K562 (cell line): ENCODE data around the gene ZRANB3. TPM values are rescaled to one million over a fixed set of nuclear protein-coding genes. Genes with fewer than 3 reads are reported as not detected.

ENCODE experiments used
- ATAC-seq: fragments of 200-7000 bp; cut with Tn5 transposase; 3 replicates; pipeline ENCODE4 v1.9.1; 2020; ENCODE audit warnings: moderate library complexity
- BruUV-seq: library from RNA; stranded (reverse); fragments of 400-500 nt; replicated peaks from 2 replicates; lab custom pipeline; 2021; lab: Mats Ljungman, UMichigan
- CTCF ChIA-PET: fragments of 300-600 bp; formaldehyde crosslinking; extraction: SDS; loops from one replicate; lab custom pipeline; 2021; ENCODE audit warnings: low intra/inter-chr PET ratio; lab: Yijun Ruan, JAX
- POLR2A ChIA-PET: fragments of 300-600, 350-650 bp; sonication (Branson Sonifier 250); formaldehyde crosslinking; extraction: SDS; loops from one replicate; lab custom pipeline; 2021; ENCODE audit warnings: antibody characterized with exemption, inconsistent platforms; lab: Yijun Ruan, JAX
- DNase-seq, 4 experiments: peaks; one replicate each; pipeline versions ENCODE4 v3.0.0 to v3.0.0-alpha.2; 2011 to 2018; ENCODE audit warnings: low spot score in 3 of 4, mixed read lengths in 3 of 4; ENCODE audit errors: extremely low read depth in 1 of 4
- FAIRE-seq: peaks from 2 replicates; lab custom pipeline; 2011; peaks lifted over from hg19 to GRCh38; lab: Jason Lieb, UNC
- H2AFZ ChIP-seq: 2 replicates; pipeline ENCODE4 v1.6.0; 2011; ENCODE audit warnings: low read depth, low read length, control low read depth, inconsistent platforms
- H3K27ac ChIP-seq: fragments of 200-600 bp; 3 replicates; pipeline ENCODE4 v1.8.0; 2011; ENCODE audit warnings: low read depth, mild to moderate bottlenecking, control low read depth, inconsistent platforms, low read length, moderate library complexity, mixed read lengths; ENCODE audit errors: extremely low read depth
- H3K27me3 ChIP-seq, 2 experiments: fragments of 300-600 bp in 1 of 2; 2 replicates in 1 of 2; 3 replicates in 1 of 2; pipeline versions ENCODE4 v1.6.0 to v1.8.0; 2011; ENCODE audit warnings: inconsistent platforms in 2 of 2, low read length in 2 of 2, mild to moderate bottlenecking in 1 of 2, mixed read lengths in 1 of 2, moderate library complexity in 1 of 2; ENCODE audit not compliant: control insufficient read depth in 2 of 2, insufficient read depth in 2 of 2
- H3K36me3 ChIP-seq: fragments of 300-600 bp; 3 replicates; pipeline ENCODE4 v1.8.0; 2011; ENCODE audit warnings: mild to moderate bottlenecking, low read length, inconsistent platforms; ENCODE audit not compliant: control insufficient read depth, insufficient read depth
- H3K4me1 ChIP-seq, 2 experiments: fragments of 200-600 bp in 1 of 2; replicated peaks in 1 of 2; 2 replicates in 1 of 2; 3 replicates in 1 of 2; pipeline versions ENCODE4 v1.5.1 to v1.8.0; 2011; ENCODE audit warnings: inconsistent platforms in 2 of 2, low read length in 2 of 2, mild to moderate bottlenecking in 1 of 2, mixed read lengths in 1 of 2, moderate library complexity in 1 of 2; ENCODE audit not compliant: control insufficient read depth in 2 of 2, insufficient read depth in 2 of 2
- H3K4me2 ChIP-seq: 2 replicates; pipeline ENCODE4 v1.6.1; 2011; ENCODE audit warnings: low read length, control low read depth, inconsistent platforms, mixed read lengths; ENCODE audit not compliant: insufficient read depth
- H3K4me3 ChIP-seq: fragments of 200-600 bp; sonication (generic), shearing (Covaris generic); 2 replicates; pipeline ENCODE4 v1.5.1; 2016; ENCODE audit warnings: control low read depth, inconsistent platforms
- H3K79me2 ChIP-seq: fragments of 200-600 bp; 3 replicates; pipeline ENCODE4 v1.8.0; 2011; ENCODE audit warnings: low read length, inconsistent platforms; ENCODE audit not compliant: control insufficient read depth, insufficient read depth
- H3K9ac ChIP-seq, 2 experiments: 2 replicates each; pipeline versions ENCODE4 v1.6.0 to v1.6.1; 2011; ENCODE audit warnings: low read depth in 2 of 2, low read length in 2 of 2, control low read depth in 1 of 2, inconsistent platforms in 1 of 2, mild to moderate bottlenecking in 1 of 2, mixed read lengths in 1 of 2; ENCODE audit not compliant: insufficient read depth in 1 of 2
- H3K9me1 ChIP-seq: one replicate; pipeline ENCODE4 v1.6.0; 2011; ENCODE audit warnings: inconsistent platforms, mild to moderate bottlenecking, low read length, moderate library complexity; ENCODE audit not compliant: control insufficient read depth, insufficient read depth
- H3K9me3 ChIP-seq: replicated peaks from 2 replicates; pipeline ENCODE4 v1.5.1; 2011; ENCODE audit warnings: low read depth, low read length, inconsistent platforms; ENCODE audit not compliant: control insufficient read depth, insufficient read depth
- H4K20me1 ChIP-seq: replicated peaks from 2 replicates; pipeline ENCODE4 v1.6.1; 2011; ENCODE audit warnings: low read length, inconsistent platforms, mixed read lengths; ENCODE audit not compliant: control insufficient read depth, insufficient read depth
- C11orf30 ChIP-seq: fragments of 450-650 bp; IDR thresholded peaks from 2 replicates; pipeline ENCODE4 v1.6.1; 2016; ENCODE audit warnings: low read depth, mild to moderate bottlenecking
- CEBPB ChIP-seq: fragments of 450-650 bp; IDR thresholded peaks from 2 replicates; pipeline ENCODE4 v1.6.1; 2016; ENCODE audit warnings: missing genetic modification characterization, missing compliant biosample characterization
- CEBPG ChIP-seq, 3 experiments: fragments of 200-800 bp in 1 of 3; sonication (Bioruptor generic) in 1 of 3; sonication (generic) in 1 of 3; formaldehyde crosslinking in 1 of 3; IDR thresholded peaks in 2 of 3; conservative IDR thresholded peaks in 1 of 3; 2 replicates each; pipeline versions ENCODE4 v1.6.1 to v1.8.0; 2016 to 2022; ENCODE audit warnings: missing compliant biosample characterization in 2 of 3, missing genetic modification characterization in 2 of 3, mild to moderate bottlenecking in 1 of 3, missing genetic modification reagents in 1 of 3
- DDX20 ChIP-seq: fragments of 450-650 bp; IDR thresholded peaks from 2 replicates; pipeline ENCODE4 v1.6.1; 2016; ENCODE audit warnings: missing genetic modification characterization, low read depth, mild to moderate bottlenecking, missing compliant biosample characterization, moderate library complexity
- EP400 ChIP-seq: fragments of 450-650 bp; IDR thresholded peaks from 2 replicates; pipeline ENCODE4 v1.6.1; 2017; ENCODE audit warnings: antibody characterized with exemption, mild to moderate bottlenecking, moderate library complexity
- MYBL2 ChIP-seq, 2 experiments: fragments of 450-650 bp in 1 of 2; sonication (generic) in 1 of 2; formaldehyde crosslinking in 1 of 2; IDR thresholded peaks; 2 replicates each; pipeline versions ENCODE4 v1.6.1 to v1.8.1; 2017 to 2022; ENCODE audit warnings: borderline replicate concordance in 1 of 2, inconsistent platforms in 1 of 2, low read depth in 1 of 2, mild to moderate bottlenecking in 1 of 2, missing genetic modification reagents in 1 of 2, moderate library complexity in 1 of 2
- PHF21A ChIP-seq: fragments of 450-650 bp; IDR thresholded peaks from 2 replicates; pipeline ENCODE4 v1.6.1; 2017; ENCODE audit warnings: low read depth, borderline replicate concordance
- PML ChIP-seq: IDR thresholded peaks from 2 replicates; pipeline ENCODE4 v1.6.1; 2012; ENCODE audit warnings: low read length, inconsistent platforms
- SMARCB1 ChIP-seq: IDR thresholded peaks from 2 replicates; pipeline ENCODE4 v1.6.1; 2011; ENCODE audit warnings: improper control_type of control experiment, low read depth; ENCODE audit not compliant: insufficient read length
- TRIM25 ChIP-seq: fragments of 450-650 bp; IDR thresholded peaks from 2 replicates; pipeline ENCODE4 v1.7.0; 2016; ENCODE audit warnings: borderline replicate concordance
- ZEB2 ChIP-seq: fragments of 450-650 bp; IDR thresholded peaks from 2 replicates; pipeline ENCODE4 v1.6.1; 2016
- ZNF174 ChIP-seq: fragments of 250-450 bp; sonication (Bioruptor Pico); IDR thresholded peaks from 2 replicates; pipeline ENCODE4 v1.4.0; 2020; ENCODE audit warnings: mild to moderate bottlenecking
- ZNF197 ChIP-seq: fragments of 200-800 bp; sonication (Bioruptor generic); IDR thresholded peaks from 2 replicates; pipeline ENCODE4 v1.6.1; 2016; ENCODE audit warnings: low read depth, missing genetic modification characterization, missing compliant biosample characterization
- ZNF551 ChIP-seq: fragments of 250-450 bp; sonication (Bioruptor Pico); IDR thresholded peaks from 2 replicates; pipeline ENCODE4 v1.5.0; 2021; ENCODE audit warnings: mild to moderate bottlenecking, moderate library complexity
- WGBS: fragments of 100-300 bp; shearing (Covaris generic); methylation state at CpG from one replicate; pipeline ENCODE4 v1.1.6; 2016; ENCODE audit warnings: low coverage, mixed read lengths; ENCODE audit not compliant: insufficient coverage; ENCODE audit errors: missing lambda C conversion rate; 5-methylcytosine and 5-hydroxymethylcytosine counted together
- in situ Hi-C: fragments of 300-500 bp; cut with MboI; formaldehyde crosslinking; loops from 4 replicates; pipeline ENCODE4 v1.15.0; 2018; ENCODE audit warnings: inconsistent platforms, mixed read lengths
- intact Hi-C: fragments of 100-400 bp; cut with micrococcal nuclease; formaldehyde crosslinking; loops from 2 replicates; pipeline ENCODE4 v1.14.2; 2022
- polyA plus RNA-seq, 8 experiments: library from polyadenylated mRNA; depleted of rRNA in 4 of 8; stranded (reverse) in 5 of 8; unstranded in 3 of 8; fragments of >200 nt; fragmentation: Nextera tagmentation in 2 of 8; fragmentation: Illumina TruSeq in 1 of 8; extraction: Ambion mirVana in 2 of 8; extraction: Trizol in 1 of 8; gene quantifications; 2 replicates each; pipeline versions ENCODE4 v1.2.1 to v1.2.3, GENCODE V29; 2011 to 2014; ENCODE audit warnings: inconsistent platforms in 1 of 8, missing spikeins in 1 of 8
- total RNA-seq, 7 experiments: library from RNA; depleted of rRNA in 6 of 7; stranded (reverse); fragments of >200 nt in 6 of 7; fragmentation: Illumina TruSeq in 2 of 7; extraction: Trizol in 2 of 7; gene quantifications; 2 replicates each; pipeline versions ENCODE4 v1.2.1 to v1.2.3, GENCODE V29; 2011 to 2021; ENCODE audit warnings: low replicate concordance in 1 of 7

ZRANB3 gene
- total and polyA plus RNA-seq, 9 of the 15 experiments (the other 6 are each of a cell fraction or from before 2014, with no cell fraction given) = 8.6 to 21.3 (median 14.7) TPM

GRCh38 chr2:135570884-135571283, 39.9 kb upstream of the ZRANB3 start:
- Histone ChIP-seq H4K20me1 (no peaks in the 10 kb centered on the region), H3K79me2 (no peaks in the 10 kb centered on the region), H2AFZ (no peak overlapping the region), H3K4me1 (no peaks in the 10 kb centered on the region), H3K36me3 (peaks cover 26% of the 10 kb centered on the region; the same call in 1 of the 3 replicates), H3K27me3 (no peaks in the 10 kb centered on the region), H3K27ac (no peak overlapping the region), H3K9me1 (no peaks in the 10 kb centered on the region), H3K4me3 (no peak overlapping the region), H3K4me2 (no peak overlapping the region), H3K9me3 (no peaks in the 10 kb centered on the region), H3K9ac (no peak overlapping the region)
- FAIRE-seq = no peak
- in situ Hi-C loops = no loop called here
- intact Hi-C loops = no loop called here
- ChIA-PET POLR2A (no interaction called here), CTCF (no interaction called here)
- WGBS = 97% methylated on average over 2 of the region's 2 CpGs
- no peak for DNase-seq
- no TSS peak for BruUV-seq
- ATAC-seq = no peak
- TF ChIP-seq CEBPB (tag) (peak; percentile 45), CEBPG (CRISPR knock-in tag; IDR thresholded peaks at IDR 0.05) (no peak), CEBPG (tag; conservative IDR thresholded peaks at IDR 0.05 in 1 of 2, IDR thresholded peaks at IDR 0.05 in 1 of 2) (peak in 1 of 2 experiments; percentile 47; a peak in 1 of 4 replicates), DDX20 (no peak)

- H3K79me2 ChIP-seq = peaks cover 39% of the 10 kb centered on the region
- H3K4me1 ChIP-seq = no peaks in the 10 kb centered on the region
- no TSS peak for BruUV-seq
- H3K36me3 ChIP-seq = peaks cover 13% of the 10 kb centered on the region; the same call in 1 of the 3 replicates
- FAIRE-seq (no peak), ATAC-seq (peak; percentile 75), DNase-seq (peak in 1 of 4 experiments; percentile 32)
- H3K27me3 ChIP-seq = no peaks in the 10 kb centered on the region
- ChIA-PET POLR2A (interaction anchor here (0.6 kb wide), 1 partner anchor 252 kb away, joined by 5 read pairs; no protein-coding TSS in a partner anchor), CTCF (no interaction called here)
- no peak overlapping the region for H3K4me2 ChIP-seq
- no peak overlapping the region for H3K27ac ChIP-seq
- intact Hi-C loops = no loop called here
- no peaks in the 10 kb centered on the region for H3K9me1 ChIP-seq
- H3K9ac ChIP-seq = no peak overlapping the region
- 78% methylated on average over 4 of the region's 4 CpGs for WGBS
- H4K20me1 ChIP-seq = no peaks in the 10 kb centered on the region
- no peak overlapping the region for H2AFZ ChIP-seq
- in situ Hi-C loops = no loop called here
- H3K9me3 ChIP-seq = no peaks in the 10 kb centered on the region
- H3K4me3 ChIP-seq = no peak overlapping the region
- TF ChIP-seq ZNF197 (CRISPR knock-in tag) (no peak), ZEB2 (no peak), ZNF551 (CRISPR knock-in tag) (no peak), C11orf30 (no peak), PHF21A (no peak), ZNF174 (no peak), TRIM25 (no peak), SMARCB1 (no peak), PML (no peak), EP400 (no peak), MYBL2 (IDR thresholded peaks at IDR 0.05; ENCODE audit: low read depth) (no peak), MYBL2 (CRISPR knock-in tag; IDR thresholded peaks at IDR 0.05; ENCODE audit: borderline replicate concordance) (no peak)
Observed at GRCh38 chr2:135563793-135564192, 32.8 kb upstream of the ZRANB3 start.
